Measurements from ENCODE around the gene GPR55.

Gene GPR55

DNA sequence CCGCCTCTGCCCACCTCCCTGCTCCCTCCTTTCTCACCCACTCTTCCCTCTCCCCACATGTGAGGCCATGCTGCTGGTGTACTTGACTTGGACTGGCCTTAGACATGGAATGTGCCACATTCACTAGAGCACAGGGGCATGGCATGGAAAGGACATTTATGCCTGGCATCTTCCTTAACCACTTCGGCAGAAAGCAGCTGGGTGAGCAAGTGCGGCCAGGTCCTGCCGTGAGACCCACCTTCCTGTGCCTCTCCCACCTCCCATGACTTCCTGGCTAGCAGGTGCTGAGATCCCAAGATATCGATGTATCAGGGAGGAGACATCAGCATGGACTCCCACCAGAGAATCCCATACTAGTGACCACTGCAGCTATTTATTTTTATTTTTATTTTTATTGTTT, 13.0 kb downstream of the GPR55 start:
- TF ChIP-seq CTCF (IDR thresholded peaks at IDR 0.05; ENCODE audit: unreplicated experiment in 3 of 3) = no peak
- Mint-ChIP-seq H3K9me3 (no peaks in the 10 kb centered on the region), H3K4me1 (peaks cover 9% of the 10 kb centered on the region), H3K27ac (no peak overlapping the region), H3K27me3 (ENCODE audit: low read depth) (peaks cover 7% of the 10 kb centered on the region), H3K36me3 (ENCODE audit: low read depth) (no peaks in the 10 kb centered on the region), H3K4me3 (no peak overlapping the region)

GRCh38 chr2:230910546-230911177, 14.4 kb downstream of the GPR55 start:
- peaks cover 14% of the 10 kb centered on the region for H3K27me3 Mint-ChIP-seq (ENCODE audit: low read depth)
- no peak overlapping the region for H3K4me3 Mint-ChIP-seq
- no peak overlapping the region for H3K27ac Mint-ChIP-seq
- H3K9me3 Mint-ChIP-seq = no peaks in the 10 kb centered on the region
- H3K4me1 Mint-ChIP-seq = peaks cover 9% of the 10 kb centered on the region
- TF ChIP-seq CTCF (IDR thresholded peaks at IDR 0.05; ENCODE audit: unreplicated experiment in 3 of 3) = no peak
- no peaks in the 10 kb centered on the region for H3K36me3 Mint-ChIP-seq (ENCODE audit: low read depth)

- Mint-ChIP-seq H3K36me3 (ENCODE audit: low read depth) (no peaks in the 10 kb centered on the region), H3K4me3 (no peak overlapping the region), H3K9me3 (no peaks in the 10 kb centered on the region), H3K27me3 (ENCODE audit: low read depth) (peaks cover 15% of the 10 kb centered on the region), H3K4me1 (peaks cover 9% of the 10 kb centered on the region), H3K27ac (peak overlapping the region in 1 of 3 experiments; percentile 8)
- TF ChIP-seq CTCF (IDR thresholded peaks at IDR 0.05; ENCODE audit: unreplicated experiment in 3 of 3) = no peak
Observed at GRCh38 chr2:230909841-230910545, 15.0 kb downstream of the GPR55 start.

- Mint-ChIP-seq H3K9me3 (no peaks in the 10 kb centered on the region), H3K27me3 (ENCODE audit: low read depth) (peaks cover 17% of the 10 kb centered on the region), H3K4me3 (peak overlapping the region in 1 of 3 experiments; percentile 21), H3K36me3 (ENCODE audit: low read depth) (no peaks in the 10 kb centered on the region), H3K4me1 (peaks cover 9% of the 10 kb centered on the region), H3K27ac (peak overlapping the region; percentile 7 to 88 (median 64))
- no peak for TF ChIP-seq CTCF (IDR thresholded peaks at IDR 0.05; ENCODE audit: unreplicated experiment in 3 of 3)
Observed at GRCh38 chr2:230908595-230909191, 16.3 kb downstream of the GPR55 start.

DNA sequence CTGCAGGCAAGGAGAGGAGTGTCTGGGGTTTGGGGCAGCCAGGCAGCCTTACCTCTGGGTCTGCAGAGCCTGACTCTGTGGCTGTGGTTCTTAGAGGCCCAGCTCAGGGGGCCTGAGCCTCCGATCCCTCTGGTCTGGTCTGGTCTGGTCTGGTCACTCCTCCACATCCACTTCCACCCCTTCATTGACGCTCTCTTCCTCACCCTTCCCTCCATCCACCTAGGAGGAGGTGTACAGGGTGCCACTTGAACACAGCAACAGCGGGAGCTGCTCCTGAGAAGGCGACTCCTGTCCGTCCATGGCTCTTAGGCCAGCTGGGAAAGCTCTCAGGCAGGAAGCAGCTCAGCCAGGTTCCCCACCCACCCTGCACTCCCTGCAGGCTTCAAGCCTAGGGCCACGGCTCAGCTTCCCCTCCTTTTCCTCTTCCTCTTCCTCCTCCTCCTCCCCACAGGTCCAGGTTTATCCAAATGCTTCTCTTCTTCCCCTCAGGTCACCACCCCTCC, 16.9 kb downstream of the GPR55 start:
- Mint-ChIP-seq H3K4me3 (peak overlapping the region in 2 of 3 experiments; percentile 21 to 24), H3K36me3 (ENCODE audit: low read depth) (no peaks in the 10 kb centered on the region), H3K27ac (peak overlapping the region; percentile 7 to 88 (median 64)), H3K4me1 (peaks cover 9% of the 10 kb centered on the region), H3K9me3 (no peaks in the 10 kb centered on the region), H3K27me3 (ENCODE audit: low read depth) (peaks cover 17% of the 10 kb centered on the region)
- no peak for TF ChIP-seq CTCF (IDR thresholded peaks at IDR 0.05; ENCODE audit: unreplicated experiment in 3 of 3)

All from nephron (organoid).